Liver (tissue), 9 donors: ENCODE results near the gene SULT1C4. TPM values are rescaled to one million over a fixed set of nuclear protein-coding genes. Genes with fewer than 3 reads are reported as not detected.

Source experiments
- DNase-seq: peaks from one replicate; pipeline ENCODE4 v3.0.0-alpha.2; 2017; ENCODE audit warnings: low spot score
- H3K27ac ChIP-seq, 2 donors: one replicate each; pipeline ENCODE4 v1.7.0; 2013; ENCODE audit warnings: inconsistent platforms in 2 of 2, low read length in 2 of 2, control low read depth in 1 of 2, low read depth in 1 of 2, mild to moderate bottlenecking in 1 of 2
- H3K27me3 ChIP-seq, 4 donors: one replicate each; pipeline versions ENCODE4 v1.6.1 to v1.7.0; 2013; ENCODE audit warnings: low read length in 3 of 4, inconsistent platforms in 1 of 4, mild to moderate bottlenecking in 1 of 4, moderate library complexity in 1 of 4; ENCODE audit not compliant: control insufficient read depth in 4 of 4, insufficient read depth in 4 of 4
- H3K36me3 ChIP-seq, 4 donors: one replicate each; pipeline versions ENCODE4 v1.6.1 to v1.7.0; 2013; ENCODE audit warnings: low read length in 3 of 4, mild to moderate bottlenecking in 3 of 4, low read depth in 1 of 4, moderate library complexity in 1 of 4; ENCODE audit not compliant: control insufficient read depth in 4 of 4, insufficient read depth in 3 of 4
- H3K4me1 ChIP-seq, 4 donors: one replicate each; pipeline versions ENCODE4 v1.6.1 to v1.7.0; 2013; ENCODE audit warnings: low read length in 3 of 4, mild to moderate bottlenecking in 3 of 4, moderate library complexity in 1 of 4; ENCODE audit not compliant: control insufficient read depth in 4 of 4, insufficient read depth in 4 of 4
- H3K4me3 ChIP-seq, 3 donors: one replicate each; pipeline versions ENCODE4 v1.6.1 to v1.7.0; 2013; ENCODE audit warnings: low read length in 3 of 3, control low read depth in 1 of 3, low read depth in 1 of 3, mild to moderate bottlenecking in 1 of 3
- H3K9ac ChIP-seq, 2 donors: one replicate each; pipeline ENCODE4 v1.7.0; 2013; ENCODE audit warnings: low read length in 2 of 2, mild to moderate bottlenecking in 2 of 2, moderate library complexity in 2 of 2, control low read depth in 1 of 2, low read depth in 1 of 2
- H3K9me3 ChIP-seq, 4 donors: one replicate each; pipeline versions ENCODE4 v1.6.1 to v1.7.0; 2013; ENCODE audit warnings: low read length in 3 of 4; ENCODE audit not compliant: control insufficient read depth in 4 of 4
- EGR1 ChIP-seq, 2 donors: IDR thresholded peaks; 2 replicates each; pipeline ENCODE4 v1.6.1; 2016 to 2018; ENCODE audit warnings: antibody characterized with exemption in 2 of 2, low read depth in 2 of 2
- FOXA1 ChIP-seq: IDR thresholded peaks from 2 replicates; pipeline ENCODE4 v1.6.1; 2016; ENCODE audit warnings: antibody characterized with exemption
- FOXA2 ChIP-seq: IDR thresholded peaks from 2 replicates; pipeline ENCODE4 v1.6.1; 2016; ENCODE audit warnings: antibody characterized with exemption
- GABPA ChIP-seq, 2 donors: IDR thresholded peaks in 1 of 2; conservative IDR thresholded peaks in 1 of 2; 2 replicates each; pipeline ENCODE4 v1.6.1; 2016; ENCODE audit warnings: antibody characterized with exemption in 2 of 2, mild to moderate bottlenecking in 1 of 2, moderate library complexity in 1 of 2
- HNF4A ChIP-seq, 2 donors: conservative IDR thresholded peaks; 2 replicates each; pipeline ENCODE4 v1.6.1; 2016; ENCODE audit warnings: antibody characterized with exemption in 2 of 2, mild to moderate bottlenecking in 2 of 2
- HNF4G ChIP-seq: IDR thresholded peaks from 2 replicates; pipeline ENCODE4 v1.6.1; 2016; ENCODE audit warnings: antibody characterized with exemption
- JUND ChIP-seq, 2 donors: IDR thresholded peaks; 2 replicates each; pipeline ENCODE4 v1.6.1; 2016; ENCODE audit warnings: antibody characterized with exemption in 2 of 2
- NR2F2 ChIP-seq: IDR thresholded peaks from 2 replicates; pipeline ENCODE4 v1.6.1; 2016; ENCODE audit warnings: antibody characterized with exemption
- RAD21 ChIP-seq, 2 donors: IDR thresholded peaks; 2 replicates each; pipeline ENCODE4 v1.6.1; 2016; ENCODE audit warnings: antibody characterized with exemption in 2 of 2, mild to moderate bottlenecking in 2 of 2
- RXRA ChIP-seq, 2 donors: IDR thresholded peaks; 2 replicates each; pipeline ENCODE4 v1.6.1; 2017 to 2018; ENCODE audit warnings: antibody characterized with exemption in 2 of 2, mild to moderate bottlenecking in 1 of 2
- SP1 ChIP-seq: IDR thresholded peaks from 2 replicates; pipeline ENCODE4 v1.6.1; 2018; ENCODE audit warnings: antibody characterized with exemption, mild to moderate bottlenecking
- TAF1 ChIP-seq: conservative IDR thresholded peaks from 2 replicates; pipeline ENCODE4 v1.6.1; 2016; ENCODE audit warnings: antibody characterized with exemption, mild to moderate bottlenecking
- YY1 ChIP-seq: IDR thresholded peaks from 2 replicates; pipeline ENCODE4 v1.6.1; 2016; ENCODE audit warnings: antibody characterized with exemption, mild to moderate bottlenecking
- WGBS: extraction: QIAGEN DNeasy Blood & Tissue Kit; methylation state at CpG from one replicate; pipeline ENCODE4 v1.1.7; 2013; 5-methylcytosine and 5-hydroxymethylcytosine counted together
- polyA plus RNA-seq, 2 donors: library from polyadenylated mRNA; stranded (reverse) in 1 of 2; unstranded in 1 of 2; fragments of 200-250 nt in 1 of 2; fragments of >200 nt in 1 of 2; fragmentation: Nextera tagmentation in 1 of 2; extraction: Ambion mirVana in 1 of 2; gene quantifications; one replicate each; pipeline versions ENCODE4 v1.2.1 to v1.2.3, GENCODE V29; 2013 to 2015
- total RNA-seq, 2 donors: library from RNA; depleted of rRNA; stranded (reverse); fragments of >200 nt; gene quantifications; one replicate each; pipeline ENCODE4 v1.2.3, GENCODE V29; 2014
- TF ChIP-seq, protein P1 (sequence below): IDR thresholded peaks from 2 replicates; pipeline ENCODE4 v1.6.1; 2016; ENCODE audit warnings: antibody characterized with exemption, mild to moderate bottlenecking
- TF ChIP-seq, protein P2 (sequence below): IDR thresholded peaks from 2 replicates; pipeline ENCODE4 v1.6.1; 2016; ENCODE audit warnings: antibody characterized with exemption
- TF ChIP-seq, protein P3 (sequence below): IDR thresholded peaks from 2 replicates; pipeline ENCODE4 v1.6.1; 2016; ENCODE audit warnings: antibody characterized with exemption
- TF ChIP-seq, protein P4 (sequence below): fragments of 150-350 bp; IDR thresholded peaks from 2 replicates; pipeline ENCODE4 v1.5.1; 2017; ENCODE audit warnings: improper control_type of control experiment, low read depth, low read length; ENCODE audit not compliant: missing input control
- TF ChIP-seq, protein P5 (sequence below): IDR thresholded peaks from 2 replicates; pipeline ENCODE4 v1.6.1; 2016; ENCODE audit warnings: antibody characterized with exemption
- donor health status: healthy.
- donor health status: healthy.
- donor health status: healthy.
- donor health status: healthy.
- donor health status: healthy.

SULT1C4 gene
- total and polyA plus RNA-seq, 4 donors = 1.0 to 12.8 (median 1.3) TPM

DNA sequence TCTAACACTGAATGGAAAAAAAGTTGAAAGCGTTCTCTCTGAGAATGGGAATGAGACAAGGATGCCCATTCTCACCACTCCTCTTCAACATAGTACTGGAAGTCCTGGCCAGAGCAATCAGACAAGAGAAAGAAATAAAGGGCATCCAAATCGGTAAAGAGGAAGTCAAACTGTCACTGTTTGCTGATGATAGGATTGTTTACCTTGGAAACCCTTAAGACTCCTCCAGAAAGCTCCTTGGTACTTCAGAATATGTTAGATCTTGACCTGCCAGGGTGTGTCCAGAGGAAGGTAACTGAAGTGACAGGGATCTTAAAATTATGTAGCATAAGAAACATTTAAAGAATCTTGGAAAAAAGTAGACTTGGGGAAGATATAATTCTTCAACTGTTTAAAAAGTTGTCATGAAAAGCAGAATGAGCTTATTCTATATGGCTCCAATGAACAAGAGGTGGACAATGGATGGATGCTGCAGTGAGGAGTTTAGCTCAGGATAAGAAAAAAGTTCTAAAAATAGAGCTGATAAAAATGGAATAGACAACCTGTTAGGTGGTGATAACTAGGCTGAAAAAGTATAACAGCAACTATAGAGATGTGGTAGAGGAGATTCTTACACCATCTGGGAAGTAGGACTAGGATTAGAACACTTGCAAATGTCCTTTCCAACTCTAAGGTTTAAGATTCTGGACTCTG is 16.8 kb upstream of the SULT1C4 start:
- DNase-seq = no peak
- TF ChIP-seq RXRA (IDR thresholded peaks at IDR 0.05) = no peak
- TF ChIP-seq, protein P1, sequence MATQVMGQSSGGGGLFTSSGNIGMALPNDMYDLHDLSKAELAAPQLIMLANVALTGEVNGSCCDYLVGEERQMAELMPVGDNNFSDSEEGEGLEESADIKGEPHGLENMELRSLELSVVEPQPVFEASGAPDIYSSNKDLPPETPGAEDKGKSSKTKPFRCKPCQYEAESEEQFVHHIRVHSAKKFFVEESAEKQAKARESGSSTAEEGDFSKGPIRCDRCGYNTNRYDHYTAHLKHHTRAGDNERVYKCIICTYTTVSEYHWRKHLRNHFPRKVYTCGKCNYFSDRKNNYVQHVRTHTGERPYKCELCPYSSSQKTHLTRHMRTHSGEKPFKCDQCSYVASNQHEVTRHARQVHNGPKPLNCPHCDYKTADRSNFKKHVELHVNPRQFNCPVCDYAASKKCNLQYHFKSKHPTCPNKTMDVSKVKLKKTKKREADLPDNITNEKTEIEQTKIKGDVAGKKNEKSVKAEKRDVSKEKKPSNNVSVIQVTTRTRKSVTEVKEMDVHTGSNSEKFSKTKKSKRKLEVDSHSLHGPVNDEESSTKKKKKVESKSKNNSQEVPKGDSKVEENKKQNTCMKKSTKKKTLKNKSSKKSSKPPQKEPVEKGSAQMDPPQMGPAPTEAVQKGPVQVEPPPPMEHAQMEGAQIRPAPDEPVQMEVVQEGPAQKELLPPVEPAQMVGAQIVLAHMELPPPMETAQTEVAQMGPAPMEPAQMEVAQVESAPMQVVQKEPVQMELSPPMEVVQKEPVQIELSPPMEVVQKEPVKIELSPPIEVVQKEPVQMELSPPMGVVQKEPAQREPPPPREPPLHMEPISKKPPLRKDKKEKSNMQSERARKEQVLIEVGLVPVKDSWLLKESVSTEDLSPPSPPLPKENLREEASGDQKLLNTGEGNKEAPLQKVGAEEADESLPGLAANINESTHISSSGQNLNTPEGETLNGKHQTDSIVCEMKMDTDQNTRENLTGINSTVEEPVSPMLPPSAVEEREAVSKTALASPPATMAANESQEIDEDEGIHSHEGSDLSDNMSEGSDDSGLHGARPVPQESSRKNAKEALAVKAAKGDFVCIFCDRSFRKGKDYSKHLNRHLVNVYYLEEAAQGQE = no peak
- no peak for TF ChIP-seq TAF1
- no peak for TF ChIP-seq JUND (IDR thresholded peaks at IDR 0.05)
- TF ChIP-seq, protein P2, sequence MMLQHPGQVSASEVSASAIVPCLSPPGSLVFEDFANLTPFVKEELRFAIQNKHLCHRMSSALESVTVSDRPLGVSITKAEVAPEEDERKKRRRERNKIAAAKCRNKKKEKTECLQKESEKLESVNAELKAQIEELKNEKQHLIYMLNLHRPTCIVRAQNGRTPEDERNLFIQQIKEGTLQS = no peak
- no peak for TF ChIP-seq GABPA (IDR thresholded peaks at IDR 0.05 in 1 of 2, conservative IDR thresholded peaks at IDR 0.05 in 1 of 2)
- TF ChIP-seq HNF4A (conservative IDR thresholded peaks at IDR 0.05) = no peak
- TF ChIP-seq FOXA1 = no peak
- TF ChIP-seq, protein P3, sequence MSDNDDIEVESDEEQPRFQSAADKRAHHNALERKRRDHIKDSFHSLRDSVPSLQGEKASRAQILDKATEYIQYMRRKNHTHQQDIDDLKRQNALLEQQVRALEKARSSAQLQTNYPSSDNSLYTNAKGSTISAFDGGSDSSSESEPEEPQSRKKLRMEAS = no peak
- TF ChIP-seq FOXA2 = no peak
- TF ChIP-seq, protein P4, sequence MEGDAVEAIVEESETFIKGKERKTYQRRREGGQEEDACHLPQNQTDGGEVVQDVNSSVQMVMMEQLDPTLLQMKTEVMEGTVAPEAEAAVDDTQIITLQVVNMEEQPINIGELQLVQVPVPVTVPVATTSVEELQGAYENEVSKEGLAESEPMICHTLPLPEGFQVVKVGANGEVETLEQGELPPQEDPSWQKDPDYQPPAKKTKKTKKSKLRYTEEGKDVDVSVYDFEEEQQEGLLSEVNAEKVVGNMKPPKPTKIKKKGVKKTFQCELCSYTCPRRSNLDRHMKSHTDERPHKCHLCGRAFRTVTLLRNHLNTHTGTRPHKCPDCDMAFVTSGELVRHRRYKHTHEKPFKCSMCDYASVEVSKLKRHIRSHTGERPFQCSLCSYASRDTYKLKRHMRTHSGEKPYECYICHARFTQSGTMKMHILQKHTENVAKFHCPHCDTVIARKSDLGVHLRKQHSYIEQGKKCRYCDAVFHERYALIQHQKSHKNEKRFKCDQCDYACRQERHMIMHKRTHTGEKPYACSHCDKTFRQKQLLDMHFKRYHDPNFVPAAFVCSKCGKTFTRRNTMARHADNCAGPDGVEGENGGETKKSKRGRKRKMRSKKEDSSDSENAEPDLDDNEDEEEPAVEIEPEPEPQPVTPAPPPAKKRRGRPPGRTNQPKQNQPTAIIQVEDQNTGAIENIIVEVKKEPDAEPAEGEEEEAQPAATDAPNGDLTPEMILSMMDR = no peak
- TF ChIP-seq RAD21 (IDR thresholded peaks at IDR 0.05) = no peak
- no peak for TF ChIP-seq NR2F2
- TF ChIP-seq, protein P5, sequence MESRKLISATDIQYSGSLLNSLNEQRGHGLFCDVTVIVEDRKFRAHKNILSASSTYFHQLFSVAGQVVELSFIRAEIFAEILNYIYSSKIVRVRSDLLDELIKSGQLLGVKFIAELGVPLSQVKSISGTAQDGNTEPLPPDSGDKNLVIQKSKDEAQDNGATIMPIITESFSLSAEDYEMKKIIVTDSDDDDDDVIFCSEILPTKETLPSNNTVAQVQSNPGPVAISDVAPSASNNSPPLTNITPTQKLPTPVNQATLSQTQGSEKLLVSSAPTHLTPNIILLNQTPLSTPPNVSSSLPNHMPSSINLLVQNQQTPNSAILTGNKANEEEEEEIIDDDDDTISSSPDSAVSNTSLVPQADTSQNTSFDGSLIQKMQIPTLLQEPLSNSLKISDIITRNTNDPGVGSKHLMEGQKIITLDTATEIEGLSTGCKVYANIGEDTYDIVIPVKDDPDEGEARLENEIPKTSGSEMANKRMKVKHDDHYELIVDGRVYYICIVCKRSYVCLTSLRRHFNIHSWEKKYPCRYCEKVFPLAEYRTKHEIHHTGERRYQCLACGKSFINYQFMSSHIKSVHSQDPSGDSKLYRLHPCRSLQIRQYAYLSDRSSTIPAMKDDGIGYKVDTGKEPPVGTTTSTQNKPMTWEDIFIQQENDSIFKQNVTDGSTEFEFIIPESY = no peak
- TF ChIP-seq SP1 = no peak
- no peak for TF ChIP-seq EGR1 (IDR thresholded peaks at IDR 0.05; ENCODE audit: low read depth in 2 of 2)
- no peak for TF ChIP-seq HNF4G
- TF ChIP-seq YY1 = no peak
- WGBS = 62% methylated on average over 2 of the region's 2 CpGs

More for the DNA sequence above, 16.8 kb upstream of the SULT1C4 start:
- H3K9ac ChIP-seq = no peak overlapping the region
- no peaks in the 10 kb centered on the region for H3K27me3 ChIP-seq
- H3K4me1 ChIP-seq = no peaks in the 10 kb centered on the region
- H3K27ac ChIP-seq = no peak overlapping the region
- no peaks in the 10 kb centered on the region for H3K36me3 ChIP-seq
- H3K9me3 ChIP-seq = peaks cover 0 to 3% (median 0%) of the 10 kb centered on the region in 4 donors
- H3K4me3 ChIP-seq = no peak overlapping the region
